Suprapubic skin (tissue), 4 donors: Measurements from ENCODE around the gene SLC13A2. TPM values are rescaled to one million over a fixed set of nuclear protein-coding genes. Genes with fewer than 3 reads are reported as not detected.

Source experiments
- DNase-seq, 2 donors: peaks; one replicate each; pipeline ENCODE4 v3.0.0-alpha.2; 2019; ENCODE audit warnings: low spot score in 2 of 2
- H3K27ac ChIP-seq: fragments of 200-600 bp; sonication (generic); one replicate; pipeline ENCODE4 v1.5.1; 2019
- H3K27me3 ChIP-seq: fragments of 200-600 bp; sonication (generic); one replicate; pipeline ENCODE4 v1.5.1; 2019
- H3K36me3 ChIP-seq: fragments of 200-600 bp; sonication (generic); one replicate; pipeline ENCODE4 v1.5.1; 2019
- H3K4me1 ChIP-seq: fragments of 200-600 bp; sonication (generic); one replicate; pipeline ENCODE4 v1.5.1; 2019
- H3K4me3 ChIP-seq: fragments of 200-600 bp; sonication (generic); one replicate; pipeline ENCODE4 v1.5.1; 2019; ENCODE audit warnings: mild to moderate bottlenecking
- H3K9me3 ChIP-seq: fragments of 200-600 bp; sonication (generic); one replicate; pipeline ENCODE4 v1.5.1; 2019
- CTCF ChIP-seq, 2 donors: fragments of 200-600 bp in 1 of 2; fragments of 450-650 bp in 1 of 2; sonication (generic) in 1 of 2; IDR thresholded peaks; one replicate each; pipeline ENCODE4 v1.5.1; 2016 to 2019; ENCODE audit warnings: antibody characterized with exemption in 2 of 2, mild to moderate bottlenecking in 1 of 2, moderate library complexity in 1 of 2
- EP300 ChIP-seq: sonication (generic); formaldehyde crosslinking; IDR thresholded peaks from one replicate; pipeline ENCODE4 v1.6.1; 2017; ENCODE audit warnings: antibody characterized with exemption
- POLR2A ChIP-seq, 2 donors: fragments of 450-650 bp; IDR thresholded peaks; one replicate each; pipeline ENCODE4 v1.6.1; 2017; ENCODE audit warnings: antibody characterized with exemption in 2 of 2, mild to moderate bottlenecking in 2 of 2, moderate library complexity in 2 of 2
- POLR2AphosphoS5 ChIP-seq, 3 donors: sonication (generic); formaldehyde crosslinking; IDR thresholded peaks; one replicate each; pipeline ENCODE4 v1.6.1; 2017; ENCODE audit warnings: antibody characterized with exemption in 3 of 3
- WGBS: methylation state at CpG from one replicate; pipeline ENCODE4 v1.1.5; 2018; 5-methylcytosine and 5-hydroxymethylcytosine counted together
- total RNA-seq, 4 donors: library from RNA; depleted of rRNA; stranded (reverse); fragments of >200 nt; gene quantifications; one replicate each; pipeline ENCODE4 v1.1.0, GENCODE V29; 2016

The SLC13A2 gene
- total RNA-seq, 4 donors from 2014 or later, result 9.7 to 22.0 (median 14.8) TPM

- Histone ChIP-seq H3K27ac (no peak overlapping the region), H3K4me1 (peaks cover 39% of the 10 kb centered on the region)
Measured at GRCh38 chr17:28534740-28535375, 61.4 kb downstream of the SLC13A2 start.

GRCh38 chr17:28536532-28537218 lies 63.2 kb downstream of the SLC13A2 start:
- Histone ChIP-seq H3K36me3 (no peaks in the 10 kb centered on the region), H3K4me1 (peaks cover 21% of the 10 kb centered on the region), H3K9me3 (no peaks in the 10 kb centered on the region), H3K27ac (no peak overlapping the region), H3K27me3 (no peaks in the 10 kb centered on the region), H3K4me3 (no peak overlapping the region)
- TF ChIP-seq CTCF (IDR thresholded peaks at IDR 0.05) (no peak), POLR2AphosphoS5 (IDR thresholded peaks at IDR 0.05) (no peak), EP300 (no peak), POLR2A (IDR thresholded peaks at IDR 0.05) (no peak)
- 61% methylated on average over 8 of the region's 9 CpGs for WGBS
- no peak for DNase-seq

More at GRCh38 chr17:28534740-28535375, 61.4 kb downstream of the SLC13A2 start:
- no peaks in the 10 kb centered on the region for H3K9me3 ChIP-seq
- 91% methylated on average over 9 of the region's 11 CpGs for WGBS
- no peaks in the 10 kb centered on the region for H3K36me3 ChIP-seq
- no peak for DNase-seq
- TF ChIP-seq EP300 (no peak), POLR2A (IDR thresholded peaks at IDR 0.05) (no peak), CTCF (IDR thresholded peaks at IDR 0.05) (no peak), POLR2AphosphoS5 (IDR thresholded peaks at IDR 0.05) (no peak)
- H3K27me3 ChIP-seq, result no peaks in the 10 kb centered on the region
- H3K4me3 ChIP-seq, result no peak overlapping the region

- H3K27me3 ChIP-seq, result no peaks in the 10 kb centered on the region
- peaks cover 16% of the 10 kb centered on the region for H3K4me1 ChIP-seq
- DNase-seq, result no peak
- no peaks in the 10 kb centered on the region for H3K36me3 ChIP-seq
- 74% methylated on average over 3 of the region's 12 CpGs for WGBS
- TF ChIP-seq CTCF (IDR thresholded peaks at IDR 0.05) (no peak), POLR2A (IDR thresholded peaks at IDR 0.05) (no peak), EP300 (no peak), POLR2AphosphoS5 (IDR thresholded peaks at IDR 0.05) (no peak)
- H3K4me3 ChIP-seq, result no peak overlapping the region
- H3K27ac ChIP-seq, result no peak overlapping the region
- H3K9me3 ChIP-seq, result no peaks in the 10 kb centered on the region
Measured at GRCh38 chr17:28537219-28537610, 63.8 kb downstream of the SLC13A2 start.

- no peaks in the 10 kb centered on the region for H3K36me3 ChIP-seq
- no peak overlapping the region for H3K27ac ChIP-seq
- TF ChIP-seq CTCF (IDR thresholded peaks at IDR 0.05) (no peak), POLR2AphosphoS5 (IDR thresholded peaks at IDR 0.05) (no peak), POLR2A (IDR thresholded peaks at IDR 0.05) (no peak)
- H3K9me3 ChIP-seq, result no peaks in the 10 kb centered on the region
- DNase-seq, result no peak
- H3K27me3 ChIP-seq, result no peaks in the 10 kb centered on the region
- peaks cover 5% of the 10 kb centered on the region for H3K4me1 ChIP-seq
- no peak overlapping the region for H3K4me3 ChIP-seq
- WGBS, result 86% methylated on average over 14 of the region's 14 CpGs
Measured at GRCh38 chr17:28538296-28538895, 65.0 kb downstream of the SLC13A2 start.

DNA sequence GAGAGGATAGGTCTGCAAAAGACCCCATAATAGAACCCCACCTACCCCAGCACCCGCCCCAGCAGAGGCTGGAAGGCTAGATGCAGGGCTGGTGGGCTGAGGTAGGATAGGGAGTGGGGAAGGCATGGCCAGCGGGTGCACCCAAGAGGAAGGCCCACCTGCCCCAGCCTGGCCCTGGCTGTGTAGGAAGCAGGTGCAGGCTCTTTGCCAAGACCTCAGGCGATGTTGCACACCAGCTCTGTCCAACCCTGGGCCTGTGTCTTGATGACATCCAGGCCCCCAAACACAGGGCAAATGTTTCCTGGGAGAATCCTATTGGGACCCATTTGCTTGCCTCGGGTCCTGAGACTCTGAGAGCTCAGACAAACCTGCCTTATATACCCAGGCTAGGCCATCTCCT lies 66.8 kb downstream of the SLC13A2 start:
- Histone ChIP-seq H3K4me3 (no peak overlapping the region), H3K27ac (no peak overlapping the region), H3K9me3 (no peaks in the 10 kb centered on the region), H3K4me1 (no peaks in the 10 kb centered on the region), H3K36me3 (no peaks in the 10 kb centered on the region), H3K27me3 (no peaks in the 10 kb centered on the region)
- WGBS, result 64% methylated on average over 4 of the region's 4 CpGs
- no peak for TF ChIP-seq POLR2A (IDR thresholded peaks at IDR 0.05)
- TF ChIP-seq CTCF (IDR thresholded peaks at IDR 0.05), result no peak
- no peak for TF ChIP-seq POLR2AphosphoS5 (IDR thresholded peaks at IDR 0.05)
- TF ChIP-seq EP300, result no peak
- peak in 1 of 2 donors; percentile 43 for DNase-seq
